Measurements from ENCODE around the gene HDHD5.

HDHD5 gene

GRCh38 chr22:17097701-17098100, 61.4 kb downstream of the HDHD5 start:
- ATAC-seq: no peak
- TF ChIP-seq ARNTL (CRISPR knock-in tag; IDR thresholded peaks at IDR 0.05; ENCODE audit: borderline replicate concordance, low read depth) (no peak), SNAI2 (CRISPR knock-in tag; IDR thresholded peaks at IDR 0.05) (no peak), RARB (CRISPR knock-in tag; IDR thresholded peaks at IDR 0.05) (no peak)

DNA sequence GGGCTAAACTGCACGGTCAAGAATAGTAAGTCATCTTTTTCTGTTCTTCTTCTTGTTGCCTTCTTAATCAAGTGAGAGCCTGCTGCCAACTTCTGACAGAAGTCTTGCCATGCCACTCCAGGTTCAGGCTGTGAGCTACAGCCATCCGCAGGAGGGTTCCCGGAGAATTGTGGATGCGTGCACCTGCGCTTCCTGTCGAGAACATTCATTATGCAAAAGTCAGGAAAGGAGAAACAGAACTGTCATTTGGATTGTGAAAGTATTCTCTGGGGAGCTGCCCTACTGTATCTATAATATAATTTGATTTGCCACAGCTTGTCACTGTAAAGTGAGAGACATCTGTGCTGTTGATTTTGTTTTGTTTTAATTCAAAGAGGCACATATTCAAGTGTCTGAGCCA, 62.0 kb downstream of the HDHD5 start:
- TF ChIP-seq OSR1 (CRISPR knock-in tag; IDR thresholded peaks at IDR 0.05) (no peak), ZC3H10 (CRISPR knock-in tag; IDR thresholded peaks at IDR 0.05) (no peak), ZNF70 (CRISPR knock-in tag; IDR thresholded peaks at IDR 0.05) (no peak), CSDC2 (CRISPR knock-in tag; IDR thresholded peaks at IDR 0.05) (no peak), ZNF565 (CRISPR knock-in tag; conservative IDR thresholded peaks at IDR 0.05; ENCODE audit: low read depth) (no peak), ISL1 (CRISPR knock-in tag; IDR thresholded peaks at IDR 0.05) (no peak), ZFP30 (CRISPR knock-in tag; IDR thresholded peaks at IDR 0.05) (no peak), SNAI2 (CRISPR knock-in tag; IDR thresholded peaks at IDR 0.05) (no peak), RARB (CRISPR knock-in tag; IDR thresholded peaks at IDR 0.05) (no peak), BACH2 (CRISPR knock-in tag; IDR thresholded peaks at IDR 0.05; ENCODE audit: borderline replicate concordance) (no peak)
- TF ChIP-seq, protein P1, sequence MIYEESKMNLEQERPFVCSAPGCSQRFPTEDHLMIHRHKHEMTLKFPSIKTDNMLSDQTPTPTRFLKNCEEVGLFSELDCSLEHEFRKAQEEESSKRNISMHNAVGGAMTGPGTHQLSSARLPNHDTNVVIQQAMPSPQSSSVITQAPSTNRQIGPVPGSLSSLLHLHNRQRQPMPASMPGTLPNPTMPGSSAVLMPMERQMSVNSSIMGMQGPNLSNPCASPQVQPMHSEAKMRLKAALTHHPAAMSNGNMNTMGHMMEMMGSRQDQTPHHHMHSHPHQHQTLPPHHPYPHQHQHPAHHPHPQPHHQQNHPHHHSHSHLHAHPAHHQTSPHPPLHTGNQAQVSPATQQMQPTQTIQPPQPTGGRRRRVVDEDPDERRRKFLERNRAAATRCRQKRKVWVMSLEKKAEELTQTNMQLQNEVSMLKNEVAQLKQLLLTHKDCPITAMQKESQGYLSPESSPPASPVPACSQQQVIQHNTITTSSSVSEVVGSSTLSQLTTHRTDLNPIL (CRISPR knock-in tag; IDR thresholded peaks at IDR 0.05; ENCODE audit: low read depth): no peak
- TF ChIP-seq, protein P2, sequence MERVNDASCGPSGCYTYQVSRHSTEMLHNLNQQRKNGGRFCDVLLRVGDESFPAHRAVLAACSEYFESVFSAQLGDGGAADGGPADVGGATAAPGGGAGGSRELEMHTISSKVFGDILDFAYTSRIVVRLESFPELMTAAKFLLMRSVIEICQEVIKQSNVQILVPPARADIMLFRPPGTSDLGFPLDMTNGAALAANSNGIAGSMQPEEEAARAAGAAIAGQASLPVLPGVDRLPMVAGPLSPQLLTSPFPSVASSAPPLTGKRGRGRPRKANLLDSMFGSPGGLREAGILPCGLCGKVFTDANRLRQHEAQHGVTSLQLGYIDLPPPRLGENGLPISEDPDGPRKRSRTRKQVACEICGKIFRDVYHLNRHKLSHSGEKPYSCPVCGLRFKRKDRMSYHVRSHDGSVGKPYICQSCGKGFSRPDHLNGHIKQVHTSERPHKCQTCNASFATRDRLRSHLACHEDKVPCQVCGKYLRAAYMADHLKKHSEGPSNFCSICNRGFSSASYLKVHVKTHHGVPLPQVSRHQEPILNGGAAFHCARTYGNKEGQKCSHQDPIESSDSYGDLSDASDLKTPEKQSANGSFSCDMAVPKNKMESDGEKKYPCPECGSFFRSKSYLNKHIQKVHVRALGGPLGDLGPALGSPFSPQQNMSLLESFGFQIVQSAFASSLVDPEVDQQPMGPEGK (CRISPR knock-in tag; IDR thresholded peaks at IDR 0.05; ENCODE audit: borderline replicate concordance): no peak
- no peak for ATAC-seq

DNA sequence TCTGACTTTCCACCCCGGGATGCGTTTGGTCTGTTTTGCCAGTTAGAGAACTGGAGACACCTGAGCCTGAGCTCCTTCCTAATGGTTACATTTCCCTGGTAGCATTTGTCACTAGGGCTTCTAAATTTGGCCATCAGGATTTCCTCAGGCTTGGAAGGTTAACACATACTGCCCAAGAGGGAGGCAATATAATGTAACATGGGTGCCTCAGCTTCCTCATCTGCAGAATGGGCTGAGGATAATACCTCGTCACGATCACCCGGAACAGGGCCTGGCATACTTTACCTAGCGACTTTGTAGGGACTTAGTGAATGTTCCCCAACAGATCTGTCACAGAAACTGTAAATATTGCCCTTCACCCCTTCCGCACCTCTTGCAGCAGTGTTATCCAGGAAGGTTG, 63.0 kb downstream of the HDHD5 start:
- ATAC-seq: no peak
- no peak for TF ChIP-seq ZNF8 (CRISPR knock-in tag; IDR thresholded peaks at IDR 0.05)
- TF ChIP-seq GLIS3 (CRISPR knock-in tag; IDR thresholded peaks at IDR 0.05): no peak
- no peak for TF ChIP-seq ISL1 (CRISPR knock-in tag; IDR thresholded peaks at IDR 0.05)
- TF ChIP-seq, protein P3, sequence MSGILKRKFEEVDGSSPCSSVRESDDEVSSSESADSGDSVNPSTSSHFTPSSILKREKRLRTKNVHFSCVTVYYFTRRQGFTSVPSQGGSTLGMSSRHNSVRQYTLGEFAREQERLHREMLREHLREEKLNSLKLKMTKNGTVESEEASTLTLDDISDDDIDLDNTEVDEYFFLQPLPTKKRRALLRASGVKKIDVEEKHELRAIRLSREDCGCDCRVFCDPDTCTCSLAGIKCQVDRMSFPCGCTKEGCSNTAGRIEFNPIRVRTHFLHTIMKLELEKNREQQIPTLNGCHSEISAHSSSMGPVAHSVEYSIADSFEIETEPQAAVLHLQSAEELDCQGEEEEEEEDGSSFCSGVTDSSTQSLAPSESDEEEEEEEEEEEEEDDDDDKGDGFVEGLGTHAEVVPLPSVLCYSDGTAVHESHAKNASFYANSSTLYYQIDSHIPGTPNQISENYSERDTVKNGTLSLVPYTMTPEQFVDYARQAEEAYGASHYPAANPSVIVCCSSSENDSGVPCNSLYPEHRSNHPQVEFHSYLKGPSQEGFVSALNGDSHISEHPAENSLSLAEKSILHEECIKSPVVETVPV (CRISPR knock-in tag; IDR thresholded peaks at IDR 0.05): no peak
- no peak for TF ChIP-seq ZNF70 (CRISPR knock-in tag; IDR thresholded peaks at IDR 0.05)
- TF ChIP-seq SNAI2 (CRISPR knock-in tag; IDR thresholded peaks at IDR 0.05): no peak
- TF ChIP-seq CSDC2 (CRISPR knock-in tag; IDR thresholded peaks at IDR 0.05): no peak
- no peak for TF ChIP-seq ZC3H10 (CRISPR knock-in tag; IDR thresholded peaks at IDR 0.05)
- no peak for TF ChIP-seq OSR1 (CRISPR knock-in tag; IDR thresholded peaks at IDR 0.05)
- TF ChIP-seq, protein P1 (CRISPR knock-in tag; IDR thresholded peaks at IDR 0.05; ENCODE audit: low read depth): no peak
- TF ChIP-seq, protein P2 (CRISPR knock-in tag; IDR thresholded peaks at IDR 0.05; ENCODE audit: borderline replicate concordance): no peak
- TF ChIP-seq, protein P4, sequence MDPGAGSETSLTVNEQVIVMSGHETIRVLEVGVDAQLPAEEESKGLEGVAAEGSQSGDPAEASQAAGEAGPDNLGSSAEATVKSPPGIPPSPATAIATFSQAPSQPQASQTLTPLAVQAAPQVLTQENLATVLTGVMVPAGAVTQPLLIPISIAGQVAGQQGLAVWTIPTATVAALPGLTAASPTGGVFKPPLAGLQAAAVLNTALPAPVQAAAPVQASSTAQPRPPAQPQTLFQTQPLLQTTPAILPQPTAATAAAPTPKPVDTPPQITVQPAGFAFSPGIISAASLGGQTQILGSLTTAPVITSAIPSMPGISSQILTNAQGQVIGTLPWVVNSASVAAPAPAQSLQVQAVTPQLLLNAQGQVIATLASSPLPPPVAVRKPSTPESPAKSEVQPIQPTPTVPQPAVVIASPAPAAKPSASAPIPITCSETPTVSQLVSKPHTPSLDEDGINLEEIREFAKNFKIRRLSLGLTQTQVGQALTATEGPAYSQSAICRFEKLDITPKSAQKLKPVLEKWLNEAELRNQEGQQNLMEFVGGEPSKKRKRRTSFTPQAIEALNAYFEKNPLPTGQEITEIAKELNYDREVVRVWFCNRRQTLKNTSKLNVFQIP (CRISPR knock-in tag; IDR thresholded peaks at IDR 0.05; ENCODE audit: borderline replicate concordance, low read depth): no peak
- no peak for TF ChIP-seq ZNF565 (CRISPR knock-in tag; conservative IDR thresholded peaks at IDR 0.05; ENCODE audit: low read depth)
- no peak for TF ChIP-seq ARNTL (CRISPR knock-in tag; IDR thresholded peaks at IDR 0.05; ENCODE audit: borderline replicate concordance, low read depth)
- no peak for TF ChIP-seq ESRRG (CRISPR knock-in tag; IDR thresholded peaks at IDR 0.05)
- no peak for TF ChIP-seq PPARA (CRISPR knock-in tag; IDR thresholded peaks at IDR 0.05; ENCODE audit: borderline replicate concordance)
- TF ChIP-seq TCF4 (CRISPR knock-in tag; IDR thresholded peaks at IDR 0.05; ENCODE audit: borderline replicate concordance): no peak
- TF ChIP-seq, protein P5, sequence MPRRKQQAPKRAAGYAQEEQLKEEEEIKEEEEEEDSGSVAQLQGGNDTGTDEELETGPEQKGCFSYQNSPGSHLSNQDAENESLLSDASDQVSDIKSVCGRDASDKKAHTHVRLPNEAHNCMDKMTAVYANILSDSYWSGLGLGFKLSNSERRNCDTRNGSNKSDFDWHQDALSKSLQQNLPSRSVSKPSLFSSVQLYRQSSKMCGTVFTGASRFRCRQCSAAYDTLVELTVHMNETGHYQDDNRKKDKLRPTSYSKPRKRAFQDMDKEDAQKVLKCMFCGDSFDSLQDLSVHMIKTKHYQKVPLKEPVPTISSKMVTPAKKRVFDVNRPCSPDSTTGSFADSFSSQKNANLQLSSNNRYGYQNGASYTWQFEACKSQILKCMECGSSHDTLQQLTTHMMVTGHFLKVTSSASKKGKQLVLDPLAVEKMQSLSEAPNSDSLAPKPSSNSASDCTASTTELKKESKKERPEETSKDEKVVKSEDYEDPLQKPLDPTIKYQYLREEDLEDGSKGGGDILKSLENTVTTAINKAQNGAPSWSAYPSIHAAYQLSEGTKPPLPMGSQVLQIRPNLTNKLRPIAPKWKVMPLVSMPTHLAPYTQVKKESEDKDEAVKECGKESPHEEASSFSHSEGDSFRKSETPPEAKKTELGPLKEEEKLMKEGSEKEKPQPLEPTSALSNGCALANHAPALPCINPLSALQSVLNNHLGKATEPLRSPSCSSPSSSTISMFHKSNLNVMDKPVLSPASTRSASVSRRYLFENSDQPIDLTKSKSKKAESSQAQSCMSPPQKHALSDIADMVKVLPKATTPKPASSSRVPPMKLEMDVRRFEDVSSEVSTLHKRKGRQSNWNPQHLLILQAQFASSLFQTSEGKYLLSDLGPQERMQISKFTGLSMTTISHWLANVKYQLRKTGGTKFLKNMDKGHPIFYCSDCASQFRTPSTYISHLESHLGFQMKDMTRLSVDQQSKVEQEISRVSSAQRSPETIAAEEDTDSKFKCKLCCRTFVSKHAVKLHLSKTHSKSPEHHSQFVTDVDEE (CRISPR knock-in tag; IDR thresholded peaks at IDR 0.05): no peak
- no peak for TF ChIP-seq ZFP30 (CRISPR knock-in tag; IDR thresholded peaks at IDR 0.05)
